Fibroblast of the aortic adventitia (primary cell): ENCODE measurements around the gene CYTIP. TPM values are rescaled to one million over a fixed set of nuclear protein-coding genes. Genes with fewer than 3 reads are reported as not detected.

Source experiments
- DNase-seq: peaks from one replicate; pipeline ENCODE4 v3.0.0-alpha.2; 2010; ENCODE audit warnings: low read depth
- H3K4me3 ChIP-seq: 2 replicates; pipeline ENCODE4 v1.5.1; 2011; ENCODE audit warnings: low read depth, mild to moderate bottlenecking, control low read depth, low read length, moderate library complexity
- CTCF ChIP-seq: IDR thresholded peaks from 2 replicates; pipeline ENCODE4 v1.5.1; 2011; ENCODE audit warnings: mild to moderate bottlenecking, low read length, control low read depth, inconsistent platforms; ENCODE audit not compliant: insufficient read depth
- total RNA-seq: library from RNA; depleted of rRNA; stranded (reverse); fragments of >200 nt; gene quantifications from 2 replicates; pipeline ENCODE4 v1.2.3, GENCODE V29; 2012; ENCODE audit warnings: low replicate concordance

CYTIP gene
- total RNA-seq, 1 donor: 1.4 TPM

GRCh38 chr2:157438863-157439823 lies 4.7 kb downstream of the CYTIP start:
- TF ChIP-seq CTCF: no peak
- H3K4me3 ChIP-seq: no peak overlapping the region
- DNase-seq: peak; percentile 72

GRCh38 chr2:157433394-157433793 lies 10.5 kb downstream of the CYTIP start:
- H3K4me3 ChIP-seq: no peak overlapping the region
- TF ChIP-seq CTCF: no peak
- peak; percentile 26 for DNase-seq

- DNase-seq: no peak
- H3K4me3 ChIP-seq: no peak overlapping the region
- no peak for TF ChIP-seq CTCF
Measured at GRCh38 chr2:157432475-157433106, 11.3 kb downstream of the CYTIP start.

GRCh38 chr2:157431176-157431575 lies 12.7 kb downstream of the CYTIP start:
- no peak overlapping the region for H3K4me3 ChIP-seq
- no peak for TF ChIP-seq CTCF
- no peak for DNase-seq

- no peak for DNase-seq
- no peak overlapping the region for H3K4me3 ChIP-seq
- TF ChIP-seq CTCF: no peak
Measured at GRCh38 chr2:157428500-157429175, 15.3 kb downstream of the CYTIP start.

- no peak overlapping the region for H3K4me3 ChIP-seq
- no peak for DNase-seq
Measured at GRCh38 chr2:157427922-157428303, 16.0 kb downstream of the CYTIP start.

More at GRCh38 chr2:157427922-157428303, 16.0 kb downstream of the CYTIP start:
- TF ChIP-seq CTCF: no peak
